Vagina (tissue), 2 donors: Measurements from ENCODE around the gene WDR20.

Experiments used
- POLR2A ChIP-seq, 2 donors: fragments of 450-650 bp; IDR thresholded peaks; one replicate each; pipeline ENCODE4 v1.6.1; 2017; ENCODE audit warnings: antibody characterized with exemption in 2 of 2, mild to moderate bottlenecking in 2 of 2, moderate library complexity in 2 of 2
- POLR2AphosphoS5 ChIP-seq, 2 donors: sonication (generic); formaldehyde crosslinking; IDR thresholded peaks; one replicate each; pipeline ENCODE4 v1.9.0; 2017; ENCODE audit warnings: antibody characterized with exemption in 2 of 2, mild to moderate bottlenecking in 2 of 2, low read depth in 1 of 2; ENCODE audit not compliant: insufficient read depth in 1 of 2
- TF ChIP-seq, protein P1 (sequence below), 3 experiments: fragments of 450-650 bp in 2 of 3; fragments of 200-600 bp in 1 of 3; sonication (generic) in 1 of 3; IDR thresholded peaks; one replicate each; pipeline ENCODE4 v1.5.1; 2017 to 2019; ENCODE audit warnings: antibody characterized with exemption in 3 of 3, mild to moderate bottlenecking in 2 of 3, moderate library complexity in 2 of 3

- TF ChIP-seq, protein P1, sequence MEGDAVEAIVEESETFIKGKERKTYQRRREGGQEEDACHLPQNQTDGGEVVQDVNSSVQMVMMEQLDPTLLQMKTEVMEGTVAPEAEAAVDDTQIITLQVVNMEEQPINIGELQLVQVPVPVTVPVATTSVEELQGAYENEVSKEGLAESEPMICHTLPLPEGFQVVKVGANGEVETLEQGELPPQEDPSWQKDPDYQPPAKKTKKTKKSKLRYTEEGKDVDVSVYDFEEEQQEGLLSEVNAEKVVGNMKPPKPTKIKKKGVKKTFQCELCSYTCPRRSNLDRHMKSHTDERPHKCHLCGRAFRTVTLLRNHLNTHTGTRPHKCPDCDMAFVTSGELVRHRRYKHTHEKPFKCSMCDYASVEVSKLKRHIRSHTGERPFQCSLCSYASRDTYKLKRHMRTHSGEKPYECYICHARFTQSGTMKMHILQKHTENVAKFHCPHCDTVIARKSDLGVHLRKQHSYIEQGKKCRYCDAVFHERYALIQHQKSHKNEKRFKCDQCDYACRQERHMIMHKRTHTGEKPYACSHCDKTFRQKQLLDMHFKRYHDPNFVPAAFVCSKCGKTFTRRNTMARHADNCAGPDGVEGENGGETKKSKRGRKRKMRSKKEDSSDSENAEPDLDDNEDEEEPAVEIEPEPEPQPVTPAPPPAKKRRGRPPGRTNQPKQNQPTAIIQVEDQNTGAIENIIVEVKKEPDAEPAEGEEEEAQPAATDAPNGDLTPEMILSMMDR (IDR thresholded peaks at IDR 0.05): no peak
- TF ChIP-seq POLR2A (IDR thresholded peaks at IDR 0.05) (no peak), POLR2AphosphoS5 (IDR thresholded peaks at IDR 0.05; ENCODE audit: insufficient read depth in 1 of 2, low read depth in 1 of 2) (no peak)
Measured at GRCh38 chr14:102196039-102196901, 56.6 kb downstream of the WDR20 start.
